Renal pelvis (tissue), 4 donors: ENCODE data around the gene AGPAT1. TPM values are rescaled to one million over a fixed set of nuclear protein-coding genes. Genes with fewer than 3 reads are reported as not detected.
"Not testable (repeated sequence)": the region's sequence is repeated elsewhere in the genome, so short reads cannot be mapped to it uniquely, and the experiment has no call there.

Experiments
- DNase-seq: peaks from one replicate; pipeline ENCODE4 v3.0.0-alpha.2; 2013
- polyA plus RNA-seq, 3 donors: library from polyadenylated mRNA; unstranded; fragments of 120-200 nt; gene quantifications; one replicate each; pipeline ENCODE4 v1.2.1, GENCODE V29; 2013; ENCODE audit not compliant: insufficient read length in 3 of 3

Gene AGPAT1
- polyA plus RNA-seq, 3 donors = 108 to 122 (median 116) TPM

GRCh38 chr6:32151863-32152768 lies 23.8 kb downstream of the AGPAT1 start, which contains the start of gene PRRT1:
TSS of gene PRRT1 (minus strand) at chr6:32151939. CDS start at chr6:32151827, 112 bp downstream.
- no peak for DNase-seq

GRCh38 chr6:32151181-32151862 lies 24.6 kb downstream of the AGPAT1 start:
- no peak for DNase-seq

DNA sequence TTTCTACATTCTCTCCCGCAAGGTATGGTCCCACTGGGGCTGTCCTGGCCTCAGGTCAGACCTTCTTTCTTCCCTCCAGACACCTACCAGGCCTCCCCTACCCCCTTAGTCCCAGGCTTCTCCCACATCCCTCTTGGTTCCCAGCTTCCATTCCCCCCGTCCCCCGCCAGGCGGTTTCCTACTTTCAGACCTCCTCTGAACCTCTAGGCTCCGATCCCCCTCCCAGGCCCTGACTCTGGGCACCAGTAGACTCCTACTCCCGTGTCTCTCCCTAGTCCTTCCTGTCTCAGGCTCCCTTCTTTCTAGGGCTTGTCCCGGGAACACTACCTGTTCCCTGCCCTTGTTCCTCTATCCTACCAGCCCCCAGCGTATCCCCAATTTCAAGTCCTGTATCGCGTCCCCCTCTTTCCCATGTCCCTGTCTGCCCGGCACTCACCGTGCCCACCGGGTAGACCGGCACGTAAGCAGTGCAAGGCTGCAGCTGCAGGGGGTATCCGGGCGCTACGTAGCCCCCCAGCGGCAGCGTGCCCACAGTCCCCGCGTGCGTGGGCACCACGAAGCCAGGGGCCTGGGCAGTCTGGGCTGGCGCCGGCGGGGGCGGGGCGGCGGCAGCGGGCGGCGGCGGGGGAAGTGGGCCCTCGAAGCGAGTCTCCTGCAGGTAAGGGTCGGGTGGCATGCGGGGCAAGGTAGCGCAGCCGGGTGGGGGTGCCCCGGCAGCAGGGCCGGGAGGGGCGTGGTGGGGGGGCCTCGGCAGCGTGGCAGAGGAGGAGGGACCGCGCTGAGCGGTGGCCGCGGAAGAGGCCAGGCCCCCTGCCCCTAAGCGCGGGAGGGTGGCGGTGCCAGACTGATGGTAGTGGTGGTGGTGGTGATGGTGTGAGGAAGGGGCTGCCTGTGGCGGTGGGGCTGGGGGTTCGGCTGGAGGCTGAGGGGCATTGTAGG lies 25.7 kb downstream of the AGPAT1 start:
- no peak for DNase-seq

GRCh38 chr6:32149092-32149755 lies 26.7 kb downstream of the AGPAT1 start:
- no peak for DNase-seq

DNA sequence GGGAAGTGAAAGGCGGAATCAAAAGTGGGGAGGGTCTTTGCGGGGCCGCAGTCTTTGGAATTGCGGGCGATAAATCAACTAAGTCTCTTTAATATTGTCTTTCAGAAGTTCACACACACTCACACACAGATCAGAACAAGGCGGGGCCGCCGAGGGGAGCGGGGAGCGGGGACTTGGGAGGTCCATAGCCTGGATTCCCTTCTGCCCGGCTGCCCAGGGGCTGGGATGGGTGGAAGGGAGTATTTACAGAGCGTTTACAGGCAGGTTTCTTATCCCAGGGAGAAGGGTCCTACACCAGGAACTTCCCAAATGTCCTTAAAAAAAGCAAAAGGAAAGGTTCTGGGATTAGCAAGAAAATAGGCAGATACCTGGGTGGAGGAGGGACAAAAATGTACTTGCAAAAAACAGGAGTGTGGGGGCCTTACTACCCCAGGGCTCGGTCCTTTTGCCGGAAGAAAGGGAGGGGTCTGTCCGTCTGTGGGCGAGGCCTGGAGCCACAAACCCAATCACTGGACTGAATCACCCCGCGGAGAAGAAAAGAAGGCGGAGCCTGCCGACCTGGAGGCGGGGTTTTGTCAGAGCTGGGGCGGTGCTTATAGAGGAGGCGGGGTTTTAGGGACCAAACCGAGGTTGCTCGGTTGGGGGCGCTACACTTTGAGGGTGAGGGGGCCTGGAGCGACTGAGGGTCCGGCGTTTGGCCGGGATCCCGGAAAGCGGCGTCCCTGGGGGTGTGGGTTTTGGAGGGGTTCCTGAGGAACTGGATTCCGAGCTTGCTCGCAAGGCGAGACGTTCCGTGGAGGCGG lies 27.4 kb downstream of the AGPAT1 start:
- peak; percentile 78 for DNase-seq

- no peak for DNase-seq
Observed at GRCh38 chr6:32147401-32148132, 28.3 kb downstream of the AGPAT1 start.

DNA sequence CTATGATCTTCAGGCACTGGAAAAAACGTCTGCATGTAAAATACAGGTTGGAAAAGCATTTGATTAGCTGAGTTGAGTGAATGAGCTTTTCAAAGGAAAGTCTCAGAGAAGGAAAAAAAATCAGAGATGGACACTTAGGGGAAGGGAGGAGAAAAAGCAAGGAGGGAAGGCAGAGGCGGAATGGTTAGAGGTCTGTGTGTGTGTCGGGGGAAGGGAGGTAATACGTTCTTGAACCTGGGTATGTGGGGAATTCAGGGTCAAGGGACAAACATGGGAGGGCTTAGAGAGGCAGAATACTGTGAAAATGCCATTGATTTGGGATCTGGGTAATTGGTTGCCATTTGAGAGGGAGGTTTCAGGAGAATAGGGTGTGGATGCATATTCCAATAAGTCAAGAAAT lies 29.2 kb downstream of the AGPAT1 start:
- DNase-seq = no peak

DNA sequence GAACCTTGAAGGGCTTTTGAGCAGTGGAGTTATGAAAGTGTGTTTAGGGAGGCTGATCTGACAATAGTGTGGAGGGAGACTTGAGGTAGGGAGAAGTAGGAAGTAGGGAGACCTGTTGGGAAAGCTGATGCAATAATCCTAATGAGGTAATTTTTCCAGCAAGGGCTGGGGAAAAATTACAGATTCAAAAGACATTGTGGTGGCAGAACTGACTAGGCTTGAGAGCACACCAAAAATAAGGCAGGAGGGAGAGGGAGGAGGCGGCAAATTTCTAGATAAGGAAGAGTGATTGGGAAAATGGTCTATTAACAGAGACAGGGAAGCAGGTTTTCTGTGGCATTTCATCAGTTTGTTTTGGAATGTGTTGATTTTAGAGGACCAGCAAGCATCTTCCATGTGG lies 29.6 kb downstream of the AGPAT1 start:
- DNase-seq = no peak

DNA sequence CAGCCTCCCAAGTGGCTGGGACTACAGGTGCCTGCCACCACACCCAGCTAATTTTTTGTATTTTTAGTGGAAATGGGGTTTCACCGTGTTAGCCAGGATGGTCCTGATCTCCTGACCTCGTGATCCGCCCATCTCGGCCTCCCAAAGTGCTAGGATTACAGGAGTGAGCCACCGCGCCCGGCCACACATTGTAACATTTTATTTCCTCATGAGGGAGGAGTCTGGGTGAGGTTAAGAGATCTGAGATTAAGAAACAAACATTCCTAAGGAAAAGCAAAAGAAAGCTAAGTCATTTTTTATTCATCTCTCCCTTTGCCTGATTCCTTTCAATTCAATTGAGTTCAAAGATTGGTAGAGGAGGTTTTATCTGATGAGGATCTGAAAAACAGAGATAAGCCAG lies 31.6 kb downstream of the AGPAT1 start:
- not testable (repeated sequence) for DNase-seq

DNA sequence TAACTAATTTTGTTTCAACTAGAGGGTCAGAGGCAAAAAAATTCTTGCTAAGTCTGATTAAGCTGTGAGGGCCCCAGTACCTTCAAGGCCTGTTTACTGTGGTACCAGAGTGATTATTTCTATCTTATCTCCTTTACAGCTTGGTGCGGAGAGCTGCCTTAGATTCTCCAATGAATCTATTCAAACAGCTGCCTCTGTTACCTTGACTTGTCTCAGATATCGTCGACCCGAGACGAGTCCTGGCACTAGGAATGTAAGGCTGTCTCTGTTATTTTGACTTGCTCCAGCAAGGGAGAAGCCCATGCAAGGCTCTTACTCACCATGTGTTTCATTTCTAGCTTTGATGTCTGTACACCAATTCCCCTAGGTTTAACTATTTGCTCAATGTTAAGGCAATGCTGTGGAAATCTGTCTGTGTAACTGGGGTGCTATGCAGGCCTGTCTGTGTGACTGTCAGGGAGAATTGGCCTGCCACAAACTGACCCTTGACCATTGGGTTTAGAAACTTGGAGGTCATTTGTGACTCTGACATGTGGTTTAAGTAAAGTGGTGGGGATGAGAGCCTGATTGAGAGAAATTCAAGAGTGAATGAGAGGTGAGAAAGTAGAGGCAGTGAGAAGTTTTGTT lies 35.4 kb downstream of the AGPAT1 start:
- no peak for DNase-seq

DNA sequence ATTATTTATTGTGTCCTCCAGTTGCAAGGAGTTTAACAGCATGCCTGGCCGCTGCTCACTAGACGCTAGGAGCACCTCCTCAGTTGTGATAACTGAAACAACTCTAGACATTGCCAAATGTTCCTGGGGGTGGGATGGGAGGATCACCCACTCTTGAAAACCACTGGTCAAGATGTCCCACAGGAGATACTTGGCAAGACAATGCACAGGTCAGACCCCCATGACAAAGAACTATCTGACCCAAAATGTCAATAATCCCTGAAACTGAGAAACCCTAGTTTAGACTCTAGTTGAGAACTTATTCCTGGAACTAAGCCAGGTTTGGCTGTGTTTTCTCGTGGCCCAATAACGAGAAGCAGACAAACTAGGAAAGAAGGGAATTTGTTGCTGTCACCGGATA lies 36.3 kb downstream of the AGPAT1 start:
- no peak for DNase-seq

GRCh38 chr6:32137454-32137853 lies 38.4 kb downstream of the AGPAT1 start:
- DNase-seq = no peak

- no peak for DNase-seq
Observed at GRCh38 chr6:32133786-32134185, 42.1 kb downstream of the AGPAT1 start.

DNA sequence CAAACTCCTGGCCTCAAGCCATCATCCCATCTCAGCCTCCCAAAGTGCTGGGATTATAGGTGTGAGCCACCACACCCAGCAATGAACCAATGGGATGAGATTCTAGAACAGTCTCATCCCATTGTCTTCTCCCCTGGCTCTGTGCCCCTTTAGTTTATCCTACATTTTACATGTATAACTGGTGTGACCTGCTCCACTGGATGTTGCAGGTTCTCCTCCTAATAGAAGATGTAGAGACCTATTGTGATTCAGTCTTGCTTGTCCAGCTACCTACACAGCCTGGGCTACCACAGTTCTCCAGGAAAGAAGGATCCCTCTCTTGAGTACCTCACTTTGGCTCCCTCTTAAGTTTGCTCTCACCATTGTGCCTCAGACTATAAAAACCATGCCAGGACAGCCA lies 43.8 kb downstream of the AGPAT1 start:
- no peak for DNase-seq

DNA sequence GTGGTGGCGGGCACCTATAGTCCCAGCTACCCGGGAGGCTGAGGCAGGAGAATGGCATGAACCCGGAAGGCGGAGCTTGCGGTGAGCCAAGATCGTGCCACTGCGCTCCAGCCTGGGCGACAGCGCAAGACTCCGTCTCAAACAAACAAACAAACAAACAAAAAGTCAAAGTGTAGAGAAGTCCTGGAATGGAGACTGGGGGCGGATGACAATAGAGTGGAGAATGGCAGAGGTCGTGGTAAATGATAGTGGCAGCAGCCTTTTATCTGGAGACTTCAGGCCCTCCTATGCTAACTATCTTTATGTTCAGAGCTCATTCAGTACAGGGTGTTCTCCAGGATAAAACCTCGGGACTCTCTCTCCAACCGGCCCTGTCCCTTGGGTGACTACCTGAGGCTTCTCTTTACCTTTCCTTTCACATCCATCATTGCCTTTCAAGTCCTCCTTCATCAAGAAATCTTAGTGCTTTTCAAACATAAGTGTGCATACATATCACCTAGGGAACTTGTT lies 44.4 kb downstream of the AGPAT1 start:
- DNase-seq = no peak

DNA sequence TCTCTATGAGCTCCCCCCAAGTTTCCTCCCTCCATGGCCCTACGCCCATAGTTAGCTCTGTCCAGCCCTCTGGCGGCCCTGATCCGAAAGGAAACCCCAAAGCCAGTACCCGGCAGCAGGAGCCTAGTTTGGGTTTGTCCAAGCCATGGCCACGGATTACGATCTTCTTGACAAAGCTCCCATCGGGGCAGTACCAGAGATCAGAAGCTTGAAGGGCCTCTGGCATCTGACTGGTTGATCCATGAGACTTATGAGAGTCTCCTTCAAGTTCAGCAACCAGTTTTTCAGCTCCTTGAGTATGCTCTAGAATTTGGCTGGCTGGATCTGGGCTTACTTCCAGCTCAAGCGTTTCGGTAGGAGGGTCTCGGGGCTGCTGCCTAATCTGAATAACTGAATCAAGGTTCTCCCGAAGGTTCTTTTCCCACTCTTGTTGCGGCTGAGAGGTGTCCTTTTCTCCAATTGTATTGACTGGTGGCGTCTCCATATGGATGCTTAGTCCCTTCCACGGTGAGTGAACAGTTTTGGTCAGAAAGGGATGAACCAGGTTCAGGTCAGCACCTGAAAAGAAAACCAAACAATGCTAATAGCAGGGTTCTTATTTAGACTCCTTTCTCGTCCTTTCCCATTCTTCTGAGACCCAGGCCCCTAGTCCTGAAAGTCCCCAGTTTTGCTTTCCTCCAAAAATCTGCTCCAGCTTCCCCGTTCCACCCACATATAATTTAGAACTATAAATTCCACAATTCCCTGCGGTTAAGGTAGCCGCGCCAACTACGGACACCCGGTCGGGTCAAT lies 46.4 kb downstream of the AGPAT1 start:
- no peak for DNase-seq

- no peak for DNase-seq
Observed at GRCh38 chr6:32128751-32129296, 47.1 kb downstream of the AGPAT1 start.
